K562 (cell line): Measurements from ENCODE around the gene SPEM2. TPM values are rescaled to one million over a fixed set of nuclear protein-coding genes. Genes with fewer than 3 reads are reported as not detected.

ENCODE experiments used
- ATF3 ChIP-seq, 2 experiments: fragments of 450-650 bp in 1 of 2; sonication (generic) in 1 of 2; formaldehyde crosslinking in 1 of 2; IDR thresholded peaks in 1 of 2; conservative IDR thresholded peaks in 1 of 2; 2 replicates each; pipeline versions ENCODE4 v1.6.1 to v1.8.1; 2016 to 2023; ENCODE audit warnings: mild to moderate bottlenecking in 2 of 2, moderate library complexity in 2 of 2, inconsistent platforms in 1 of 2, missing genetic modification reagents in 1 of 2
- BRF1 ChIP-seq: IDR thresholded peaks from 3 replicates; pipeline ENCODE4 v1.6.1; 2011; ENCODE audit warnings: borderline replicate concordance, mild to moderate bottlenecking; ENCODE audit not compliant: insufficient read length; ENCODE audit errors: extremely low read depth
- E2F8 ChIP-seq: fragments of 450-650 bp; IDR thresholded peaks from 2 replicates; pipeline ENCODE4 v1.7.1; 2018; ENCODE audit warnings: mild to moderate bottlenecking, low read depth; ENCODE audit not compliant: partially characterized antibody
- ELK1 ChIP-seq: sonication (generic); formaldehyde crosslinking; IDR thresholded peaks from 2 replicates; pipeline ENCODE4 v1.8.1; 2022; ENCODE audit warnings: missing genetic modification reagents
- FOXM1 ChIP-seq, 2 experiments: fragments of 450-650 bp in 1 of 2; sonication (generic) in 1 of 2; formaldehyde crosslinking in 1 of 2; IDR thresholded peaks; 2 replicates each; pipeline versions ENCODE4 v1.6.1 to v1.9.0; 2017 to 2022; ENCODE audit warnings: low read depth in 2 of 2, mild to moderate bottlenecking in 2 of 2, missing genetic modification reagents in 1 of 2, moderate library complexity in 1 of 2
- PPARD ChIP-seq: fragments of 250-450 bp; sonication (Bioruptor Pico); IDR thresholded peaks from 2 replicates; pipeline ENCODE4 v1.8.0; 2022; ENCODE audit warnings: inconsistent platforms, mild to moderate bottlenecking, moderate library complexity
- SMARCA5 ChIP-seq: fragments of 450-650 bp; IDR thresholded peaks from 2 replicates; pipeline ENCODE4 v1.6.1; 2016
- STAT5A ChIP-seq: IDR thresholded peaks from 2 replicates; pipeline ENCODE4 v1.6.1; 2012; ENCODE audit warnings: low read length, inconsistent platforms, borderline replicate concordance
- TFAM ChIP-seq: fragments of 250-450 bp; sonication (Bioruptor Pico); conservative IDR thresholded peaks from 2 replicates; pipeline ENCODE4 v1.5.0; 2021; ENCODE audit warnings: mild to moderate bottlenecking, moderate library complexity
- ZBTB49 ChIP-seq: sonication (generic); formaldehyde crosslinking; IDR thresholded peaks from 2 replicates; pipeline ENCODE4 v1.8.0; 2022; ENCODE audit warnings: missing genetic modification reagents, mild to moderate bottlenecking, borderline replicate concordance
- ZNF398 ChIP-seq: fragments of 250-450 bp; sonication (Bioruptor Pico); IDR thresholded peaks from 2 replicates; pipeline ENCODE4 v1.8.0; 2021; ENCODE audit warnings: moderate library complexity, mild to moderate bottlenecking, inconsistent platforms
- ZNF79 ChIP-seq: fragments of 250-450 bp; sonication (Bioruptor Pico); IDR thresholded peaks from 2 replicates; pipeline ENCODE4 v1.4.0; 2020; ENCODE audit warnings: low read depth, mild to moderate bottlenecking, moderate library complexity
- polyA plus RNA-seq, 8 experiments: library from polyadenylated mRNA; depleted of rRNA in 4 of 8; stranded (reverse) in 5 of 8; unstranded in 3 of 8; fragments of >200 nt; fragmentation: Nextera tagmentation in 2 of 8; fragmentation: Illumina TruSeq in 1 of 8; extraction: Ambion mirVana in 2 of 8; extraction: Trizol in 1 of 8; gene quantifications; 2 replicates each; pipeline versions ENCODE4 v1.2.1 to v1.2.3, GENCODE V29; 2011 to 2014; ENCODE audit warnings: inconsistent platforms in 1 of 8, missing spikeins in 1 of 8
- total RNA-seq, 7 experiments: library from RNA; depleted of rRNA in 6 of 7; stranded (reverse); fragments of >200 nt in 6 of 7; fragmentation: Illumina TruSeq in 2 of 7; extraction: Trizol in 2 of 7; gene quantifications; 2 replicates each; pipeline versions ENCODE4 v1.2.1 to v1.2.3, GENCODE V29; 2011 to 2021; ENCODE audit warnings: low replicate concordance in 1 of 7

SPEM2 gene
- total and polyA plus RNA-seq, 9 of the 15 experiments (the other 6 are each of a cell fraction or from before 2014, with no cell fraction given): not detected

- TF ChIP-seq ZBTB49 (no peak), ZNF398 (no peak), BRF1 (no peak), TFAM (CRISPR knock-in tag) (no peak), STAT5A (no peak), ELK1 (CRISPR knock-in tag) (no peak), ATF3 (IDR thresholded peaks at IDR 0.05) (no peak), ATF3 (CRISPR knock-in tag; conservative IDR thresholded peaks at IDR 0.05) (no peak), SMARCA5 (no peak), E2F8 (no peak), PPARD (CRISPR knock-in tag) (no peak), FOXM1 (IDR thresholded peaks at IDR 0.05; ENCODE audit: low read depth) (no peak), FOXM1 (CRISPR knock-in tag; IDR thresholded peaks at IDR 0.05; ENCODE audit: low read depth) (no peak), ZNF79 (CRISPR knock-in tag) (no peak)
- TF ChIP-seq, all 486 proteins: peak for 0
Observed at GRCh38 chr17:7411427-7411750, 14.0 kb upstream of the SPEM2 start (continued).
